SK-N-SH (cell line): Measurements from ENCODE around the gene FOXRED1. TPM values are rescaled to one million over a fixed set of nuclear protein-coding genes. Genes with fewer than 3 reads are reported as not detected.

ENCODE experiments used
- CTCF ChIA-PET: fragments of 300-600, 350-600 bp; formaldehyde crosslinking; extraction: SDS; loops from one replicate; lab custom pipeline; 2021; lab: Yijun Ruan, JAX
- POLR2A ChIA-PET: fragments of 350-600 bp; sonication (Branson Sonifier 250); formaldehyde crosslinking; extraction: SDS; loops from one replicate; lab custom pipeline; 2020; ENCODE audit warnings: antibody characterized with exemption, inconsistent platforms; lab: Yijun Ruan, JAX
- DNase-seq: peaks from one replicate; pipeline ENCODE4 v3.0.0; 2012
- H2AFZ ChIP-seq: fragments of 200-600 bp; sonication (generic); 2 replicates; pipeline ENCODE4 v1.8.1; 2016; ENCODE audit warnings: antibody characterized with exemption, mild to moderate bottlenecking, low read depth
- H3F3A ChIP-seq: fragments of 200-600 bp; sonication (generic); replicated peaks from 2 replicates; pipeline ENCODE3; 2016; ENCODE audit warnings: antibody characterized with exemption, mild to moderate bottlenecking; ENCODE audit not compliant: insufficient read depth
- H3K27ac ChIP-seq, 2 experiments: fragments of 200-500 bp in 1 of 2; fragments of 200-600 bp in 1 of 2; sonication (Bioruptor generic) in 1 of 2; sonication (generic), shearing (Covaris generic) in 1 of 2; 2 replicates each; pipeline versions ENCODE4 v1.5.1 to v1.6.1; 2014 to 2016; ENCODE audit warnings: low read depth in 2 of 2, inconsistent platforms in 1 of 2, low read length in 1 of 2, mild to moderate bottlenecking in 1 of 2, mixed read lengths in 1 of 2
- H3K27me3 ChIP-seq: fragments of 200-600 bp; sonication (generic), shearing (Covaris generic); 2 replicates; pipeline ENCODE4 v1.6.1; 2016; ENCODE audit warnings: mixed run types; ENCODE audit not compliant: insufficient read depth
- H3K36me3 ChIP-seq, 2 experiments: fragments of 200-500 bp in 1 of 2; fragments of 200-600 bp in 1 of 2; sonication (Bioruptor generic) in 1 of 2; sonication (generic) in 1 of 2; replicated peaks in 1 of 2; 2 replicates each; pipeline versions ENCODE3 to v1.5.1; 2014 to 2016; ENCODE audit warnings: low read length in 1 of 2, mild to moderate bottlenecking in 1 of 2; ENCODE audit not compliant: insufficient read depth in 2 of 2, control insufficient read depth in 1 of 2
- H3K4me1 ChIP-seq, 2 experiments: fragments of 200-500 bp in 1 of 2; fragments of 200-600 bp in 1 of 2; sonication (Bioruptor generic) in 1 of 2; sonication (generic), shearing (Covaris generic) in 1 of 2; 2 replicates each; pipeline versions ENCODE4 v1.5.1 to v1.6.1; 2014 to 2016; ENCODE audit warnings: low read depth in 1 of 2, low read length in 1 of 2, mixed run types in 1 of 2; ENCODE audit not compliant: insufficient read depth in 2 of 2, control insufficient read depth in 1 of 2
- H3K4me2 ChIP-seq: fragments of 200-600 bp; sonication (generic), shearing (Covaris generic); 2 replicates; pipeline ENCODE4 v1.6.1; 2017; ENCODE audit warnings: mixed run types
- H3K4me3 ChIP-seq, 2 experiments: fragments of 200-500 bp in 1 of 2; fragments of 200-600 bp in 1 of 2; sonication (Bioruptor generic) in 1 of 2; sonication (generic), shearing (Covaris generic) in 1 of 2; 2 replicates each; pipeline versions ENCODE4 v1.5.1 to v1.8.1; 2014 to 2016; ENCODE audit warnings: low read depth in 2 of 2, inconsistent platforms in 1 of 2, low read length in 1 of 2, mild to moderate bottlenecking in 1 of 2, mixed read lengths in 1 of 2, moderate library complexity in 1 of 2
- H3K79me2 ChIP-seq: fragments of 200-600 bp; sonication (generic); 2 replicates; pipeline ENCODE4 v1.8.1; 2017; ENCODE audit warnings: mild to moderate bottlenecking; ENCODE audit not compliant: insufficient read depth
- H3K9ac ChIP-seq: fragments of 200-600 bp; sonication (generic); 2 replicates; pipeline ENCODE4 v1.6.1; 2017; ENCODE audit warnings: mixed run types
- H3K9me2 ChIP-seq: fragments of 200-600 bp; sonication (generic); 2 replicates; pipeline ENCODE4 v1.6.1; 2017; ENCODE audit warnings: mixed run types
- H3K9me3 ChIP-seq: fragments of 200-600 bp; sonication (generic); 2 replicates; pipeline ENCODE4 v1.6.1; 2017; ENCODE audit warnings: mixed run types, mild to moderate bottlenecking, moderate library complexity
- H4K20me1 ChIP-seq: fragments of 200-600 bp; sonication (generic); 2 replicates; pipeline ENCODE4 v1.6.1; 2017; ENCODE audit warnings: mild to moderate bottlenecking, mixed run types; ENCODE audit not compliant: insufficient read depth
- ELF1 ChIP-seq: IDR thresholded peaks from 2 replicates; pipeline ENCODE4 v1.4.0; 2012
- FOSL2 ChIP-seq: IDR thresholded peaks from 2 replicates; pipeline ENCODE4 v1.4.0; 2012; ENCODE audit warnings: low read depth, mild to moderate bottlenecking, moderate library complexity, borderline replicate concordance
- FOXJ3 ChIP-seq: sonication (generic); formaldehyde crosslinking; IDR thresholded peaks from 2 replicates; pipeline ENCODE4 v1.5.1; 2020; ENCODE audit warnings: mild to moderate bottlenecking, missing genetic modification reagents
- FOXM1 ChIP-seq: IDR thresholded peaks from 2 replicates; pipeline ENCODE4 v1.4.0; 2012; ENCODE audit warnings: low read depth, mild to moderate bottlenecking
- GATA2 ChIP-seq: sonication (generic); formaldehyde crosslinking; IDR thresholded peaks from 2 replicates; pipeline ENCODE4 v1.5.0; 2020; ENCODE audit warnings: mild to moderate bottlenecking, missing genetic modification reagents
- JUND ChIP-seq: IDR thresholded peaks from 2 replicates; pipeline ENCODE4 v1.4.0; 2012
- MXI1 ChIP-seq: IDR thresholded peaks from 2 replicates; pipeline ENCODE4 v1.6.1; 2012; ENCODE audit warnings: mild to moderate bottlenecking, low read depth, low read length, improper control_type of control experiment
- POLR2AphosphoS5 ChIP-seq: IDR thresholded peaks from 2 replicates; pipeline ENCODE4 v1.6.1; 2012; ENCODE audit warnings: low read depth, low read length
- RAD21 ChIP-seq: IDR thresholded peaks from 2 replicates; pipeline ENCODE4 v1.6.1; 2012; ENCODE audit warnings: mild to moderate bottlenecking, low read length
- RFX5 ChIP-seq: IDR thresholded peaks from 2 replicates; pipeline ENCODE4 v1.6.1; 2012; ENCODE audit warnings: mild to moderate bottlenecking, improper control_type of control experiment, low read length
- RXRA ChIP-seq: IDR thresholded peaks from 2 replicates; pipeline ENCODE4 v1.4.0; 2012; ENCODE audit warnings: low read depth, mild to moderate bottlenecking, borderline replicate concordance
- SIN3A ChIP-seq: IDR thresholded peaks from 2 replicates; pipeline ENCODE4 v1.6.1; 2012; ENCODE audit warnings: low read depth, mild to moderate bottlenecking, low read length, moderate library complexity, borderline replicate concordance
- SMC3 ChIP-seq: IDR thresholded peaks from 2 replicates; pipeline ENCODE4 v1.6.1; 2012; ENCODE audit warnings: low read depth, low read length, improper control_type of control experiment
- YY1 ChIP-seq: IDR thresholded peaks from 2 replicates; pipeline ENCODE4 v1.4.0; 2012; ENCODE audit warnings: low read depth, mild to moderate bottlenecking
- WGBS: methylation state at CpG from one replicate; pipeline ENCODE4 v1.1.6; 2017; ENCODE audit warnings: low lambda C conversion rate; 5-methylcytosine and 5-hydroxymethylcytosine counted together
- polyA plus RNA-seq, 3 experiments: library from polyadenylated mRNA; depleted of rRNA; stranded (reverse); fragments of >200 nt; gene quantifications; 2 replicates each; pipeline ENCODE4 v1.2.3, GENCODE V29; 2012
- TF ChIP-seq, protein P1 (sequence below): IDR thresholded peaks from 2 replicates; pipeline ENCODE4 v1.4.0; 2012; ENCODE audit warnings: low read depth
- TF ChIP-seq, protein P2 (sequence below): IDR thresholded peaks from 2 replicates; pipeline ENCODE4; 2012
- TF ChIP-seq, protein P3 (sequence below): IDR thresholded peaks from 2 replicates; pipeline ENCODE4 v1.4.0; 2012; ENCODE audit warnings: low read depth, borderline replicate concordance
- TF ChIP-seq, protein P4 (sequence below): fragments of 200-600 bp; sonication (generic); IDR thresholded peaks from 2 replicates; pipeline ENCODE4 v1.6.1; 2017; ENCODE audit warnings: antibody characterized with exemption, mild to moderate bottlenecking, moderate library complexity

FOXRED1 gene
- polyA plus RNA-seq, 1 of the 3 experiments (the other 2 are of a cell fraction) = 35.2 TPM

DNA sequence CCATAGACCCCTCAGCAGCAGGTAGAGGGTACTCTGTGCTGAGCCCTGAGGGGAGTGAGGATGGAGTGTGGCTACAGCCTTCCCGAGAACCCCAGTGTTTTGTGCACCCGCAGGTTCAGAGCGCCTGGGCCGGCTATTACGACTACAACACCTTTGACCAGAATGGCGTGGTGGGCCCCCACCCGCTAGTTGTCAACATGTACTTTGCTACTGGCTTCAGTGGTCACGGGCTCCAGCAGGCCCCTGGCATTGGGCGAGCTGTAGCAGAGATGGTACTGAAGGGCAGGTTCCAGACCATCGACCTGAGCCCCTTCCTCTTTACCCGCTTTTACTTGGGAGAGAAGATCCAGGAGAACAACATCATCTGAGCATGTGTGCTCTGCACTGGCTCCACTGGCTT is 8.4 kb downstream of the FOXRED1 start:
- CTCF ChIA-PET = no interaction called here
- 93% methylated on average over 6 of the region's 11 CpGs for WGBS

More for the DNA sequence above, 8.4 kb downstream of the FOXRED1 start:
- Histone ChIP-seq H2AFZ (no peak overlapping the region), H4K20me1 (no peaks in the 10 kb centered on the region), H3K36me3 (peaks cover 16 to 42% of the 10 kb centered on the region in 2 experiments), H3K9ac (no peak overlapping the region), H3K79me2 (no peaks in the 10 kb centered on the region), H3K9me3 (no peaks in the 10 kb centered on the region), H3K4me3 (no peak overlapping the region), H3K9me2 (no peaks in the 10 kb centered on the region), H3K4me1 (peaks cover 0 to 9% of the 10 kb centered on the region in 2 experiments; a peak in 1 of 4 replicates), H3F3A (peaks cover 5% of the 10 kb centered on the region), H3K4me2 (no peak overlapping the region), H3K27me3 (no peaks in the 10 kb centered on the region), H3K27ac (no peak overlapping the region)
- DNase-seq = no peak
- TF ChIP-seq ELF1 (no peak), YY1 (no peak), SMC3 (no peak), RAD21 (no peak), SIN3A (no peak), FOXM1 (no peak), JUND (no peak), GATA2 (CRISPR knock-in tag) (no peak), RFX5 (no peak), FOXJ3 (no peak), POLR2AphosphoS5 (no peak), RXRA (no peak), MXI1 (no peak), FOSL2 (no peak)
- TF ChIP-seq, protein P1, sequence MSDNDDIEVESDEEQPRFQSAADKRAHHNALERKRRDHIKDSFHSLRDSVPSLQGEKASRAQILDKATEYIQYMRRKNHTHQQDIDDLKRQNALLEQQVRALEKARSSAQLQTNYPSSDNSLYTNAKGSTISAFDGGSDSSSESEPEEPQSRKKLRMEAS = no peak
- TF ChIP-seq, protein P2, sequence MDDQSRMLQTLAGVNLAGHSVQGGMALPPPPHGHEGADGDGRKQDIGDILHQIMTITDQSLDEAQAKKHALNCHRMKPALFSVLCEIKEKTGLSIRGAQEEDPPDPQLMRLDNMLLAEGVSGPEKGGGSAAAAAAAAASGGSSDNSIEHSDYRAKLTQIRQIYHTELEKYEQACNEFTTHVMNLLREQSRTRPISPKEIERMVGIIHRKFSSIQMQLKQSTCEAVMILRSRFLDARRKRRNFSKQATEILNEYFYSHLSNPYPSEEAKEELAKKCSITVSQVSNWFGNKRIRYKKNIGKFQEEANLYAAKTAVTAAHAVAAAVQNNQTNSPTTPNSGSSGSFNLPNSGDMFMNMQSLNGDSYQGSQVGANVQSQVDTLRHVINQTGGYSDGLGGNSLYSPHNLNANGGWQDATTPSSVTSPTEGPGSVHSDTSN = no peak
- TF ChIP-seq, protein P3, sequence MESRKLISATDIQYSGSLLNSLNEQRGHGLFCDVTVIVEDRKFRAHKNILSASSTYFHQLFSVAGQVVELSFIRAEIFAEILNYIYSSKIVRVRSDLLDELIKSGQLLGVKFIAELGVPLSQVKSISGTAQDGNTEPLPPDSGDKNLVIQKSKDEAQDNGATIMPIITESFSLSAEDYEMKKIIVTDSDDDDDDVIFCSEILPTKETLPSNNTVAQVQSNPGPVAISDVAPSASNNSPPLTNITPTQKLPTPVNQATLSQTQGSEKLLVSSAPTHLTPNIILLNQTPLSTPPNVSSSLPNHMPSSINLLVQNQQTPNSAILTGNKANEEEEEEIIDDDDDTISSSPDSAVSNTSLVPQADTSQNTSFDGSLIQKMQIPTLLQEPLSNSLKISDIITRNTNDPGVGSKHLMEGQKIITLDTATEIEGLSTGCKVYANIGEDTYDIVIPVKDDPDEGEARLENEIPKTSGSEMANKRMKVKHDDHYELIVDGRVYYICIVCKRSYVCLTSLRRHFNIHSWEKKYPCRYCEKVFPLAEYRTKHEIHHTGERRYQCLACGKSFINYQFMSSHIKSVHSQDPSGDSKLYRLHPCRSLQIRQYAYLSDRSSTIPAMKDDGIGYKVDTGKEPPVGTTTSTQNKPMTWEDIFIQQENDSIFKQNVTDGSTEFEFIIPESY = no peak
- TF ChIP-seq, protein P4, sequence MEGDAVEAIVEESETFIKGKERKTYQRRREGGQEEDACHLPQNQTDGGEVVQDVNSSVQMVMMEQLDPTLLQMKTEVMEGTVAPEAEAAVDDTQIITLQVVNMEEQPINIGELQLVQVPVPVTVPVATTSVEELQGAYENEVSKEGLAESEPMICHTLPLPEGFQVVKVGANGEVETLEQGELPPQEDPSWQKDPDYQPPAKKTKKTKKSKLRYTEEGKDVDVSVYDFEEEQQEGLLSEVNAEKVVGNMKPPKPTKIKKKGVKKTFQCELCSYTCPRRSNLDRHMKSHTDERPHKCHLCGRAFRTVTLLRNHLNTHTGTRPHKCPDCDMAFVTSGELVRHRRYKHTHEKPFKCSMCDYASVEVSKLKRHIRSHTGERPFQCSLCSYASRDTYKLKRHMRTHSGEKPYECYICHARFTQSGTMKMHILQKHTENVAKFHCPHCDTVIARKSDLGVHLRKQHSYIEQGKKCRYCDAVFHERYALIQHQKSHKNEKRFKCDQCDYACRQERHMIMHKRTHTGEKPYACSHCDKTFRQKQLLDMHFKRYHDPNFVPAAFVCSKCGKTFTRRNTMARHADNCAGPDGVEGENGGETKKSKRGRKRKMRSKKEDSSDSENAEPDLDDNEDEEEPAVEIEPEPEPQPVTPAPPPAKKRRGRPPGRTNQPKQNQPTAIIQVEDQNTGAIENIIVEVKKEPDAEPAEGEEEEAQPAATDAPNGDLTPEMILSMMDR = no peak
- POLR2A ChIA-PET = no interaction called here
